ENCODE measurements around the gene CRIM1. TPM values are rescaled to one million over a fixed set of nuclear protein-coding genes. Genes with fewer than 3 reads are reported as not detected.

CRIM1 gene
- total RNA-seq, 4 donors from 2014 or later: 72.6 to 162 (median 112) TPM

DNA sequence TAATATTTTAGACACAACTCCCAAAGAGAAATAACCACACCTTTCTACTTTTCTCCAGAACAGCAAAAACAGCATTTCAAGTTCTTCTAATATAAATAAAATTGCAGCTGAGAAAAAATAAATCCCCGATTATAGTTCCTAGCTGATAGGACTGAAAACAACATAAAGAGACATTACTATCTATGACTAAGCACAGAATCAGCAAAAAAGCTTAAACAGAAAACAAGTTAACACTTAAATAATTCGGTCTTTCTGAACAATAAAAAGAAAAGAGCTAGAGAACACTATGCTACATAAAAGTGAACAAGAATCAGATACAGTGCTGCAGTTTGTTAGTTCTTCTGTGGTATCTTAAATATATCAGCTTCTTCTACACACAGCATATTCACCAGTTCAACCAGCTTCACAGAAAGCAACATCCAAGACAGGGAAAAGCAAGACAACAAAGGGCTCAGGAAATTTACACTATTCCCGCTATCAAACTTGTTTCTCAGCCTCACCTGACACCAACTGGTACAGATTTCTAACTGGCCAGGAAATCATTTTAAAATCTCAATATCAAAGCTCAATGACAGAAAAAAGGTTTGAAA is 213.8 kb downstream of the CRIM1 start:
- no peak for DNase-seq (ENCODE audit: low spot score in 2 of 2)
- H3K9me3 ChIP-seq: no peaks in the 10 kb centered on the region
- H3K4me3 ChIP-seq: no peak overlapping the region
- H3K27ac ChIP-seq: peak overlapping the region; percentile 14
- no peaks in the 10 kb centered on the region for H3K27me3 ChIP-seq
- peaks cover 25% of the 10 kb centered on the region for H3K36me3 ChIP-seq
- TF ChIP-seq EP300 (IDR thresholded peaks at IDR 0.05) (no peak), POLR2A (IDR thresholded peaks at IDR 0.05) (no peak), POLR2AphosphoS5 (IDR thresholded peaks at IDR 0.05) (no peak), CTCF (IDR thresholded peaks at IDR 0.05) (no peak)
- 81% methylated on average over 3 of the region's 3 CpGs for WGBS
- peaks cover under 1% of the 10 kb centered on the region for H3K4me1 ChIP-seq

- Histone ChIP-seq H3K9me3 (no peaks in the 10 kb centered on the region), H3K4me3 (no peak overlapping the region), H3K27ac (no peak overlapping the region), H3K27me3 (no peaks in the 10 kb centered on the region), H3K4me1 (no peaks in the 10 kb centered on the region), H3K36me3 (peaks cover 29% of the 10 kb centered on the region)
- no peak for DNase-seq (ENCODE audit: low spot score in 2 of 2)
- 90% methylated on average over 1 of the region's 1 CpG for WGBS
- TF ChIP-seq POLR2A (IDR thresholded peaks at IDR 0.05) (no peak), CTCF (IDR thresholded peaks at IDR 0.05) (no peak), POLR2AphosphoS5 (IDR thresholded peaks at IDR 0.05) (no peak), EP300 (IDR thresholded peaks at IDR 0.05) (no peak)
Observed at GRCh38 chr2:36570416-36570815, 214.8 kb downstream of the CRIM1 start.

- Histone ChIP-seq H3K27me3 (no peaks in the 10 kb centered on the region), H3K4me1 (no peaks in the 10 kb centered on the region), H3K9me3 (no peaks in the 10 kb centered on the region), H3K4me3 (no peak overlapping the region), H3K27ac (no peak overlapping the region), H3K36me3 (peaks cover 31% of the 10 kb centered on the region)
- 79% methylated on average over 3 of the region's 3 CpGs for WGBS
- TF ChIP-seq EP300 (IDR thresholded peaks at IDR 0.05) (no peak), CTCF (IDR thresholded peaks at IDR 0.05) (no peak), POLR2AphosphoS5 (IDR thresholded peaks at IDR 0.05) (no peak), POLR2A (IDR thresholded peaks at IDR 0.05) (no peak)
- no peak for DNase-seq (ENCODE audit: low spot score in 2 of 2)
Observed at GRCh38 chr2:36572054-36572718, 216.6 kb downstream of the CRIM1 start.

- no peaks in the 10 kb centered on the region for H3K4me1 ChIP-seq
- TF ChIP-seq POLR2AphosphoS5 (IDR thresholded peaks at IDR 0.05): no peak
- no peak for TF ChIP-seq CTCF (IDR thresholded peaks at IDR 0.05)
- no peak for TF ChIP-seq POLR2A (IDR thresholded peaks at IDR 0.05)
- no peak for TF ChIP-seq EP300 (IDR thresholded peaks at IDR 0.05)
- no peak overlapping the region for H3K4me3 ChIP-seq
- no peaks in the 10 kb centered on the region for H3K27me3 ChIP-seq
- DNase-seq (ENCODE audit: low spot score in 2 of 2): no peak
- no peaks in the 10 kb centered on the region for H3K9me3 ChIP-seq
- H3K27ac ChIP-seq: no peak overlapping the region
- H3K36me3 ChIP-seq: peaks cover 35% of the 10 kb centered on the region
- 64% methylated on average over 4 of the region's 4 CpGs for WGBS
Observed at GRCh38 chr2:36572719-36573059, 217.1 kb downstream of the CRIM1 start.

- H3K9me3 ChIP-seq: no peaks in the 10 kb centered on the region
- no peaks in the 10 kb centered on the region for H3K27me3 ChIP-seq
- no peak for TF ChIP-seq CTCF (IDR thresholded peaks at IDR 0.05)
- no peak for TF ChIP-seq POLR2A (IDR thresholded peaks at IDR 0.05)
- H3K27ac ChIP-seq: no peak overlapping the region
- no peaks in the 10 kb centered on the region for H3K4me1 ChIP-seq
- peaks cover 38% of the 10 kb centered on the region for H3K36me3 ChIP-seq
- no peak for DNase-seq (ENCODE audit: low spot score in 2 of 2)
- WGBS: 93% methylated on average over 1 of the region's 1 CpG
- no peak overlapping the region for H3K4me3 ChIP-seq
Observed at GRCh38 chr2:36573165-36573564, 217.6 kb downstream of the CRIM1 start.

Data from suprapubic skin (tissue), 4 donors.